H1 (cell line): Measurements from ENCODE around the gene GFRA3. TPM values are rescaled to one million over a fixed set of nuclear protein-coding genes. Genes with fewer than 3 reads are reported as not detected.

Source experiments
- CTCF ChIA-PET: fragments of 300-600 bp; sonication (Branson Sonifier 250); formaldehyde crosslinking; loops from one replicate; lab custom pipeline; 2021; ENCODE audit not compliant: partially characterized antibody; lab: Charles Lee
- POLR2A ChIA-PET: fragments of 300-600 bp; sonication (Branson Sonifier 250); formaldehyde crosslinking; loops from one replicate; lab custom pipeline; 2021; ENCODE audit warnings: inconsistent platforms; ENCODE audit not compliant: partially characterized antibody; lab: Charles Lee
- DNase-seq, 2 experiments: peaks; one replicate each; pipeline versions ENCODE4 v3.0.0 to v3.0.0-alpha.2; 2010 to 2022; ENCODE audit warnings: low spot score in 2 of 2, low read depth in 1 of 2, mixed read lengths in 1 of 2
- FAIRE-seq: peaks from 2 replicates; lab custom pipeline; 2011; peaks lifted over from hg19 to GRCh38; lab: Jason Lieb, UNC
- H2AFZ ChIP-seq: 2 replicates; pipeline ENCODE4 v1.8.1; 2012; ENCODE audit warnings: low read length, inconsistent platforms
- H2AK5ac ChIP-seq: 2 replicates; pipeline ENCODE4 v1.6.1; 2013; ENCODE audit warnings: low read depth, low read length
- H2BK120ac ChIP-seq: replicated peaks from 2 replicates; pipeline ENCODE3; 2013; ENCODE audit warnings: low read depth, low read length, inconsistent platforms
- H2BK12ac ChIP-seq: 2 replicates; pipeline ENCODE4 v1.6.1; 2013; ENCODE audit warnings: low read depth, low read length
- H2BK15ac ChIP-seq: 2 replicates; pipeline ENCODE4 v1.6.1; 2013; ENCODE audit warnings: low read length
- H2BK20ac ChIP-seq: 2 replicates; pipeline ENCODE4 v1.6.1; 2013; ENCODE audit warnings: low read length
- H2BK5ac ChIP-seq: 2 replicates; pipeline ENCODE4 v1.6.1; 2013; ENCODE audit warnings: low read depth, low read length
- H3K14ac ChIP-seq: 2 replicates; pipeline ENCODE4 v1.6.1; 2013; ENCODE audit warnings: inconsistent platforms; ENCODE audit not compliant: insufficient read length
- H3K18ac ChIP-seq: 2 replicates; pipeline ENCODE4 v1.6.1; 2013; ENCODE audit warnings: low read length; ENCODE audit errors: extremely low read depth
- H3K23ac ChIP-seq: 2 replicates; pipeline ENCODE4 v1.6.1; 2013; ENCODE audit warnings: inconsistent platforms; ENCODE audit not compliant: insufficient read length
- H3K23me2 ChIP-seq: 2 replicates; pipeline ENCODE4 v1.6.1; 2013; ENCODE audit warnings: low read depth, low read length
- H3K27ac ChIP-seq: 2 replicates; pipeline ENCODE4 v1.6.1; 2011; ENCODE audit warnings: low read depth, low read length, inconsistent platforms
- H3K27me3 ChIP-seq, 4 experiments: replicated peaks in 1 of 4; 1 replicate in 1 of 4; 2 replicates in 3 of 4; pipeline versions ENCODE4 v1.6.1 to v1.8.1; 2011 to 2013; ENCODE audit warnings: low read length in 3 of 4, mild to moderate bottlenecking in 3 of 4, inconsistent platforms in 2 of 4, mixed read lengths in 2 of 4, moderate library complexity in 1 of 4; ENCODE audit not compliant: control insufficient read depth in 3 of 4, insufficient read depth in 3 of 4; ENCODE audit errors: extremely low read depth in 1 of 4
- H3K36me3 ChIP-seq, 4 experiments: 2 replicates each; pipeline versions ENCODE4 v1.6.1 to v1.8.1; 2011 to 2013; ENCODE audit warnings: mild to moderate bottlenecking in 4 of 4, low read length in 3 of 4, moderate library complexity in 2 of 4, control low read depth in 1 of 4, inconsistent platforms in 1 of 4; ENCODE audit not compliant: insufficient read depth in 4 of 4, control insufficient read depth in 2 of 4
- H3K4ac ChIP-seq: replicated peaks from 2 replicates; pipeline ENCODE3; 2013; ENCODE audit warnings: low read length, low read depth, mixed read lengths, inconsistent platforms; ENCODE audit not compliant: insufficient read length
- H3K4me1 ChIP-seq, 4 experiments: replicated peaks in 1 of 4; 1 replicate in 1 of 4; 2 replicates in 3 of 4; pipeline versions ENCODE4 v1.6.1 to v1.8.1; 2011 to 2013; ENCODE audit warnings: low read length in 3 of 4, inconsistent platforms in 2 of 4, mixed read lengths in 1 of 4; ENCODE audit not compliant: insufficient read depth in 4 of 4, control insufficient read depth in 3 of 4
- H3K4me2 ChIP-seq, 2 experiments: 2 replicates each; pipeline versions ENCODE4 v1.6.1 to v1.8.1; 2011 to 2013; ENCODE audit warnings: low read depth in 2 of 2, low read length in 2 of 2, control low read depth in 1 of 2, inconsistent platforms in 1 of 2, mild to moderate bottlenecking in 1 of 2; ENCODE audit not compliant: insufficient read depth in 1 of 2
- H3K4me3 ChIP-seq, 4 experiments: fragments of 200-600, 300-600 bp in 1 of 4; sonication (generic), shearing (Covaris generic), sonication (Bioruptor Twin) in 1 of 4; 2 replicates each; pipeline versions ENCODE4 v1.5.1 to v1.8.1; 2011 to 2016; ENCODE audit warnings: low read length in 4 of 4, low read depth in 3 of 4, control low read depth in 2 of 4, inconsistent platforms in 2 of 4, mild to moderate bottlenecking in 2 of 4, mixed read lengths in 1 of 4, moderate library complexity in 1 of 4; ENCODE audit not compliant: insufficient read depth in 2 of 4; ENCODE audit errors: extremely low read depth in 1 of 4
- H3K56ac ChIP-seq: replicated peaks from 2 replicates; pipeline ENCODE3; 2013; ENCODE audit warnings: low read depth, mild to moderate bottlenecking, mixed read lengths, low read length, inconsistent platforms; ENCODE audit not compliant: insufficient read length
- H3K79me1 ChIP-seq: 2 replicates; pipeline ENCODE4 v1.6.1; 2013; ENCODE audit warnings: low read depth, low read length, control low read depth
- H3K79me2 ChIP-seq, 2 experiments: 2 replicates each; pipeline versions ENCODE4 v1.6.1 to v1.8.1; 2012 to 2013; ENCODE audit warnings: low read length in 2 of 2, mild to moderate bottlenecking in 2 of 2, inconsistent platforms in 1 of 2; ENCODE audit not compliant: insufficient read depth in 2 of 2, control insufficient read depth in 1 of 2
- H3K9ac ChIP-seq, 4 experiments: replicated peaks in 1 of 4; 1 replicate in 1 of 4; 2 replicates in 3 of 4; pipeline versions ENCODE4 v1.6.1 to v1.8.1; 2011 to 2013; ENCODE audit warnings: low read depth in 3 of 4, low read length in 3 of 4, control low read depth in 2 of 4, mild to moderate bottlenecking in 2 of 4, moderate library complexity in 2 of 4, inconsistent platforms in 1 of 4; ENCODE audit errors: extremely low read depth in 1 of 4
- H3K9me3 ChIP-seq, 2 experiments: 2 replicates each; pipeline versions ENCODE4 v1.6.1 to v1.8.1; 2012 to 2013; ENCODE audit warnings: mild to moderate bottlenecking in 2 of 2, moderate library complexity in 2 of 2, control low read depth in 1 of 2, inconsistent platforms in 1 of 2, low read depth in 1 of 2, low read length in 1 of 2, mixed read lengths in 1 of 2; ENCODE audit not compliant: insufficient read depth in 2 of 2
- H4K20me1 ChIP-seq, 2 experiments: replicated peaks in 1 of 2; 2 replicates each; pipeline versions ENCODE3 to v1.8.1; 2011 to 2013; ENCODE audit warnings: inconsistent platforms in 2 of 2, low read length in 2 of 2, mild to moderate bottlenecking in 1 of 2; ENCODE audit not compliant: insufficient read depth in 2 of 2, control insufficient read depth in 1 of 2
- H4K5ac ChIP-seq: 2 replicates; pipeline ENCODE4 v1.6.1; 2013; ENCODE audit warnings: low read length, low read depth, mixed read lengths, inconsistent platforms; ENCODE audit not compliant: insufficient read length
- H4K8ac ChIP-seq: 2 replicates; pipeline ENCODE4 v1.8.0; 2013; ENCODE audit warnings: mild to moderate bottlenecking, moderate library complexity, low read length, inconsistent platforms; ENCODE audit not compliant: insufficient read depth; ENCODE audit errors: extremely low read depth
- H4K91ac ChIP-seq: replicated peaks from 2 replicates; pipeline ENCODE3; 2013; ENCODE audit warnings: low read length, mixed read lengths, inconsistent platforms; ENCODE audit not compliant: insufficient read length
- EGR1 ChIP-seq: IDR thresholded peaks from 2 replicates; pipeline ENCODE4 v1.6.1; 2011; ENCODE audit warnings: low read depth, low read length, borderline replicate concordance
- EP300 ChIP-seq, 2 experiments: IDR thresholded peaks; 1 replicate in 1 of 2; 2 replicates in 1 of 2; pipeline ENCODE4 v1.6.1; 2011 to 2012; ENCODE audit warnings: low read depth in 2 of 2, low read length in 2 of 2, mild to moderate bottlenecking in 2 of 2, borderline replicate concordance in 1 of 2, inconsistent platforms in 1 of 2, moderate library complexity in 1 of 2
- GABPA ChIP-seq: IDR thresholded peaks from 2 replicates; pipeline ENCODE4 v1.6.1; 2011; ENCODE audit warnings: mild to moderate bottlenecking, low read length, moderate library complexity, borderline replicate concordance; ENCODE audit not compliant: insufficient read depth
- GTF2F1 ChIP-seq: IDR thresholded peaks from 2 replicates; pipeline ENCODE4 v1.6.1; 2012; ENCODE audit warnings: low read depth, low read length, improper control_type of control experiment, borderline replicate concordance
- SIRT6 ChIP-seq: IDR thresholded peaks from one replicate; pipeline ENCODE4 v1.7.1; 2012; ENCODE audit warnings: low read length, inconsistent platforms
- SIX5 ChIP-seq: IDR thresholded peaks from 2 replicates; pipeline ENCODE4 v1.6.1; 2011; ENCODE audit warnings: mild to moderate bottlenecking, low read depth, low read length
- SP1 ChIP-seq: IDR thresholded peaks from 2 replicates; pipeline ENCODE4 v1.6.1; 2011; ENCODE audit warnings: low read depth, low read length
- SUZ12 ChIP-seq: fragments of 200-600 bp; sonication (generic); IDR thresholded peaks from 2 replicates; pipeline ENCODE4 v1.6.1; 2012; ENCODE audit warnings: mild to moderate bottlenecking, inconsistent platforms, low read length, moderate library complexity, mixed read lengths
- TAF1 ChIP-seq: IDR thresholded peaks from 2 replicates; pipeline ENCODE4 v1.6.1; 2011; ENCODE audit warnings: mild to moderate bottlenecking, low read depth, low read length
- WGBS, 2 experiments: shearing (Covaris generic) in 1 of 2; methylation state at CpG; one replicate each; pipeline versions ENCODE4 v1.1.6 to v1.1.7; 2013 to 2015; ENCODE audit warnings: low lambda C conversion rate in 2 of 2, mixed read lengths in 2 of 2, inconsistent platforms in 1 of 2, low coverage in 1 of 2, missing lambda C conversion rate in 1 of 2; ENCODE audit not compliant: insufficient replicate concordance in 2 of 2, insufficient coverage in 1 of 2, insufficient read length in 1 of 2; ENCODE audit errors: extremely low coverage in 1 of 2, missing lambda C conversion rate in 1 of 2; 5-methylcytosine and 5-hydroxymethylcytosine counted together
- polyA plus RNA-seq, 7 experiments: library from polyadenylated mRNA; depleted of rRNA in 3 of 7; stranded (reverse) in 5 of 7; unstranded in 2 of 7; fragments of >200 nt in 5 of 7; fragments of 200-250 nt in 2 of 7; gene quantifications; 1 replicate in 5 of 7; 2 replicates in 1 of 7; 4 replicates in 1 of 7; pipeline versions ENCODE4 v1.2.1 to v1.2.3, GENCODE V29; 2011 to 2013; ENCODE audit warnings: missing spikeins in 2 of 7, mixed read lengths in 2 of 7
- total RNA-seq: library from RNA; stranded (reverse); fragmentation: NEBNext Ultra II Directional; extraction: Animal tissue kit (Norgen Biotek cat#: 25700); gene quantifications from 2 replicates; pipeline ENCODE4 v1.2.1, GENCODE V29; 2021
- TF ChIP-seq, protein P1 (sequence below): IDR thresholded peaks from 2 replicates; pipeline ENCODE4 v1.6.1; 2011; ENCODE audit warnings: low read length, improper control_type of control experiment
- TF ChIP-seq, protein P2 (sequence below): IDR thresholded peaks from 2 replicates; pipeline ENCODE4 v1.6.1; 2012; ENCODE audit warnings: low read length, inconsistent platforms

The GFRA3 gene
- total and polyA plus RNA-seq, 2 of the 8 experiments (the other 6 are each of a cell fraction or from before 2014, with no cell fraction given) = 0.88 to 3.4 TPM

DNA sequence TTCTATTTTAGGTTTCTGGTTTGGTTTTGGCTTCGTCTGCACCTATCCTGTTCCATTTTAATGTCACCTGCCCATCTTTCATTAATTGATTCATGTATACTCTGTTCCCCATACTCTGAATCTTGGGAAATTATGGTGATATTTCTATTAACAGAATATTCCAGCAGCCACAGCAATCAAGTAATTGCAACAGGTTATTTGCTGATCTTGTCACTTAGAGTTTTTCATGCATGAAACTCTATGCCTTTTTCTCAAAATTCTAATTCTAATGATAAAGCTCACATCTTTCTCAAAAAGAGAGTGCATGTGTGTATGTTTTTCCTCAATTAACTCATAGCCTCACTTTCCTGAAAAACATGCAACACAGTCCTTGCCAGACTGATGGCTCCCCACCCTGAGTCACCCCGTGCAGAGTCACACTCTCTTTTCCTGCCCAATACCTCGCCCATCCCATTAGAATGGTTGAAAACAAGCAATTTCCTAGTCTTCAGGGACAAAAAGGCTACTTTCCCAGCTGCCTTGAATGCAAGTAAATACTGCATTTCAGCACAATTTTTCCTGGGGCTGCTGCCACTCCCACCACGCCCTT is 15.6 kb downstream of the GFRA3 start:
- no peak overlapping the region for H3K27ac ChIP-seq
- ChIA-PET CTCF (interaction anchor here (1.2 to 1.3 kb wide), 2 partner anchors 15 to 17 kb away, joined by 3 to 4 read pairs; no protein-coding TSS in a partner anchor), POLR2A (interaction anchor here (0.8 to 1.3 kb wide), 3 partner anchors 12 to 79 kb away, joined by 3 to 4 read pairs (median 3); partner anchors contain the start of gene FAM53C)
- no peaks in the 10 kb centered on the region for H3K4me1 ChIP-seq
- no peak overlapping the region for H3K4me2 ChIP-seq
- no peak overlapping the region for H2BK5ac ChIP-seq
- no peak overlapping the region for H3K4ac ChIP-seq
- H2BK15ac ChIP-seq = no peak overlapping the region
- no peak overlapping the region for H3K56ac ChIP-seq
- H3K14ac ChIP-seq = no peak overlapping the region
- no peaks in the 10 kb centered on the region for H3K27me3 ChIP-seq
- H4K5ac ChIP-seq = no peak overlapping the region
- no peak overlapping the region for H4K8ac ChIP-seq
- DNase-seq = no peak
- no peak overlapping the region for H3K9ac ChIP-seq
- H3K79me1 ChIP-seq = no peaks in the 10 kb centered on the region
- no peak overlapping the region for H2BK120ac ChIP-seq
- no peaks in the 10 kb centered on the region for H3K79me2 ChIP-seq
- H3K18ac ChIP-seq = no peak overlapping the region
- no peaks in the 10 kb centered on the region for H3K9me3 ChIP-seq
- H2BK20ac ChIP-seq = no peak overlapping the region
- H3K4me3 ChIP-seq = no peak overlapping the region
- no peak overlapping the region for H2BK12ac ChIP-seq
- no peaks in the 10 kb centered on the region for H3K36me3 ChIP-seq
- WGBS, 2 experiments = 87% methylated on average over 4 of the region's 4 CpGs; no CpG with 5 or more reads in 1 of the 2 experiments
- H4K20me1 ChIP-seq = no peaks in the 10 kb centered on the region
- no peak overlapping the region for H2AFZ ChIP-seq
- no peak overlapping the region for H3K23ac ChIP-seq
- FAIRE-seq = no peak
- no peaks in the 10 kb centered on the region for H3K23me2 ChIP-seq
- H2AK5ac ChIP-seq = no peak overlapping the region
- no peak overlapping the region for H4K91ac ChIP-seq
- TF ChIP-seq SIX5 = no peak
- TF ChIP-seq SUZ12 = no peak
- TF ChIP-seq, protein P1, sequence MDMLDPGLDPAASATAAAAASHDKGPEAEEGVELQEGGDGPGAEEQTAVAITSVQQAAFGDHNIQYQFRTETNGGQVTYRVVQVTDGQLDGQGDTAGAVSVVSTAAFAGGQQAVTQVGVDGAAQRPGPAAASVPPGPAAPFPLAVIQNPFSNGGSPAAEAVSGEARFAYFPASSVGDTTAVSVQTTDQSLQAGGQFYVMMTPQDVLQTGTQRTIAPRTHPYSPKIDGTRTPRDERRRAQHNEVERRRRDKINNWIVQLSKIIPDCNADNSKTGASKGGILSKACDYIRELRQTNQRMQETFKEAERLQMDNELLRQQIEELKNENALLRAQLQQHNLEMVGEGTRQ = no peak
- no peak for TF ChIP-seq GABPA
- no peak for TF ChIP-seq TAF1
- no peak for TF ChIP-seq EGR1
- no peak for TF ChIP-seq GTF2F1
- TF ChIP-seq EP300 (IDR thresholded peaks at IDR 0.05; ENCODE audit: borderline replicate concordance in 1 of 2, low read depth in 2 of 2, low read length in 2 of 2) = no peak
- TF ChIP-seq SIRT6 = no peak
- TF ChIP-seq, protein P2, sequence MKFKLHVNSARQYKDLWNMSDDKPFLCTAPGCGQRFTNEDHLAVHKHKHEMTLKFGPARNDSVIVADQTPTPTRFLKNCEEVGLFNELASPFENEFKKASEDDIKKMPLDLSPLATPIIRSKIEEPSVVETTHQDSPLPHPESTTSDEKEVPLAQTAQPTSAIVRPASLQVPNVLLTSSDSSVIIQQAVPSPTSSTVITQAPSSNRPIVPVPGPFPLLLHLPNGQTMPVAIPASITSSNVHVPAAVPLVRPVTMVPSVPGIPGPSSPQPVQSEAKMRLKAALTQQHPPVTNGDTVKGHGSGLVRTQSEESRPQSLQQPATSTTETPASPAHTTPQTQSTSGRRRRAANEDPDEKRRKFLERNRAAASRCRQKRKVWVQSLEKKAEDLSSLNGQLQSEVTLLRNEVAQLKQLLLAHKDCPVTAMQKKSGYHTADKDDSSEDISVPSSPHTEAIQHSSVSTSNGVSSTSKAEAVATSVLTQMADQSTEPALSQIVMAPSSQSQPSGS = no peak
- TF ChIP-seq SP1 = no peak
